AG09319 (cell line): ENCODE measurements around the gene S1PR4.
"Not testable (repeated sequence)": the region's sequence is repeated elsewhere in the genome, so short reads cannot be mapped to it uniquely, and the experiment has no call there.

Experiments
- DNase-seq: peaks from one replicate; pipeline ENCODE4 v3.0.0-alpha.2; 2010; ENCODE audit warnings: low read depth; ENCODE audit errors: extremely low read depth
- CTCF ChIP-seq: IDR thresholded peaks from 2 replicates; pipeline ENCODE4 v1.5.1; 2011; ENCODE audit warnings: low read depth, mild to moderate bottlenecking, inconsistent platforms, low read length, moderate library complexity

The S1PR4 gene

GRCh38 chr19:3190470-3190770 lies 11.9 kb downstream of the S1PR4 start:
- no peak for TF ChIP-seq CTCF
- DNase-seq: no peak

GRCh38 chr19:3190921-3191805 lies 12.6 kb downstream of the S1PR4 start:
- no peak for TF ChIP-seq CTCF
- DNase-seq: no peak

GRCh38 chr19:3191806-3192104 lies 13.2 kb downstream of the S1PR4 start:
- DNase-seq: not testable (repeated sequence)

- TF ChIP-seq CTCF: no peak
- DNase-seq: no peak
Measured at GRCh38 chr19:3192228-3192635, 13.7 kb downstream of the S1PR4 start.

GRCh38 chr19:3192684-3193083 lies 14.1 kb downstream of the S1PR4 start:
- no peak for TF ChIP-seq CTCF
- no peak for DNase-seq

- no peak for DNase-seq
- TF ChIP-seq CTCF: no peak
Measured at GRCh38 chr19:3193256-3194105, 14.9 kb downstream of the S1PR4 start.

GRCh38 chr19:3194106-3195087 lies 15.8 kb downstream of the S1PR4 start:
- TF ChIP-seq CTCF: no peak
- no peak for DNase-seq
